Suprapubic skin (tissue), 3 donors: ENCODE results near the gene IFNLR1.

Experiments
- CTCF ChIP-seq, 2 donors: fragments of 200-600 bp in 1 of 2; fragments of 450-650 bp in 1 of 2; sonication (generic) in 1 of 2; IDR thresholded peaks; one replicate each; pipeline ENCODE4 v1.5.1; 2016 to 2019; ENCODE audit warnings: antibody characterized with exemption in 2 of 2, mild to moderate bottlenecking in 1 of 2, moderate library complexity in 1 of 2
- EP300 ChIP-seq: sonication (generic); formaldehyde crosslinking; IDR thresholded peaks from one replicate; pipeline ENCODE4 v1.6.1; 2017; ENCODE audit warnings: antibody characterized with exemption
- POLR2A ChIP-seq, 2 donors: fragments of 450-650 bp; IDR thresholded peaks; one replicate each; pipeline ENCODE4 v1.6.1; 2017; ENCODE audit warnings: antibody characterized with exemption in 2 of 2, mild to moderate bottlenecking in 2 of 2, moderate library complexity in 2 of 2

GRCh38 chr1:24181619-24182018, 5.5 kb downstream of the IFNLR1 start:
- no peak for TF ChIP-seq POLR2A (IDR thresholded peaks at IDR 0.05)
- TF ChIP-seq EP300 = no peak
- no peak for TF ChIP-seq CTCF (IDR thresholded peaks at IDR 0.05)
